Measurements from ENCODE around the gene VIL1. TPM values are rescaled to one million over a fixed set of nuclear protein-coding genes. Genes with fewer than 3 reads are reported as not detected.

VIL1 gene
- total and polyA plus RNA-seq, 2 of the 13 experiments (the other 11 are each of a cell fraction or from before 2014, with no cell fraction given), result 287 to 301 TPM

DNA sequence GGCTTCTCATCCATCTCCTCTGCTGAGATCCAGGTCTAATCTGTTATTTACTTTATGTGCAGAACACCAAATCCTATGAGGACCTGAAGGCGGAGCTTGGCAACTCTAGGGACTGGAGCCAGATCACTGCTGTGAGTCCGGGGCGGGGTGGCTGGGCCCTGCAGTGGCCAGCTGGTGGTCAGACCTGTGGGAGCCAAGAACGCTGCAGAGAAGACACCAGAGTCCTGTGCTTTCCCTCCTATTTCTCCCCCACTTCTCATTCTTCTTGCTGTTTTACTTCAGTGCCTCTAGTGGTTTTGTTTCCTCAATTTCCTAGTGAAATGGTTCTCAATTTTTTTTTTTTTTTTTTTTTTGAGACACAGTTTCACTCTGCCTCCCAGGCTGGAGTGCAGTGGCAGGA, 19.7 kb downstream of the VIL1 start (continued):
- TF ChIP-seq ZNF142 (CRISPR knock-in tag; IDR thresholded peaks at IDR 0.05), result no peak
- TF ChIP-seq KDM4B (CRISPR knock-in tag; IDR thresholded peaks at IDR 0.05), result no peak

GRCh38 chr2:218444692-218445357, 25.9 kb downstream of the VIL1 start:
- BruUV-seq (replicated peaks), result no TSS peak
- peak; percentile 99 for DNase-seq (ENCODE audit: low spot score)
- peak overlapping the region; percentile 43 for H3K4me2 ChIP-seq (ENCODE audit: low read depth, low read length)
- H3K4me3 ChIP-seq (replicated peaks in 1 of 3; ENCODE audit: insufficient read depth in 1 of 3, low read depth in 2 of 3, low read length in 3 of 3), result 0 out of 6 replicates have a peak overlapping the region, but pooled peaks of 1 of the 3 experiments have one; percentile 19
- intact Hi-C loops (cut with micrococcal nuclease; ENCODE audit: unreplicated experiment) (loop anchor here (2.0 kb wide), 2 partner anchors 26 to 38 kb away; partner anchors contain the start of gene VIL1), in situ Hi-C loops (cut with HindIII; ENCODE audit: extremely low pct_ligation_motif_present, low pct_unique_long_range_greater_than_20kb) (no loop called here)
- no peak overlapping the region for H2AFZ ChIP-seq (ENCODE audit: low read length)
- H3K9me3 ChIP-seq (ENCODE audit: low read length), result no peaks in the 10 kb centered on the region
- CTCF ChIA-PET (ENCODE audit: low intra/inter-chr PET ratio, low total read pairs), result no interaction called here
- H3K36me3 ChIP-seq (replicated peaks in 1 of 2; ENCODE audit: control insufficient read depth in 1 of 2, insufficient read depth in 2 of 2, low read length in 2 of 2), result peaks cover 27 to 83% of the 10 kb centered on the region in 2 experiments
- FAIRE-seq, result peak; percentile 99
- WGBS (ENCODE audit: low lambda C conversion rate), result 32% methylated on average over 7 of the region's 7 CpGs
- peak overlapping the region; percentile 67 for H3K27ac ChIP-seq (ENCODE audit: extremely low read length, insufficient read depth, low read length)
- no peaks in the 10 kb centered on the region for H4K20me1 ChIP-seq (ENCODE audit: insufficient read depth, low read length)
- H3K9ac ChIP-seq (ENCODE audit: insufficient read depth, low read depth, low read length), result peak overlapping the region; percentile 27; the same call in 1 of the 2 replicates
- H3K27me3 ChIP-seq (ENCODE audit: control insufficient read depth in 1 of 2, insufficient read depth in 2 of 2, low read length in 2 of 2), result no peaks in the 10 kb centered on the region
- peak; percentile 92 for ATAC-seq
- H3K4me1 ChIP-seq (ENCODE audit: insufficient read depth, low read length), result peaks cover 75% of the 10 kb centered on the region
- no peaks in the 10 kb centered on the region for H3K79me2 ChIP-seq (ENCODE audit: insufficient read depth, low read length)
- POLR2A ChIA-PET, result interaction anchor here (1.1 to 3.5 kb wide), 12 partner anchors 9 to 158 kb away, joined by 3 to 36 read pairs (median 6); partner anchors contain the start of genes CTDSP1, TMBIM1 and VIL1
- TF ChIP-seq TOPORS (CRISPR knock-in tag; IDR thresholded peaks at IDR 0.05), result peak; percentile 76; the same call in 1 of the 2 replicates
- TF ChIP-seq KLF6 (CRISPR knock-in tag; IDR thresholded peaks at IDR 0.05), result peak; percentile 71
- TF ChIP-seq PITX1 (CRISPR knock-in tag; IDR thresholded peaks at IDR 0.05), result peak; percentile 80
- TF ChIP-seq SIX4 (CRISPR knock-in tag; IDR thresholded peaks at IDR 0.05), result peak; percentile 64; the same call in 1 of the 2 replicates
- no peak for TF ChIP-seq ZIK1 (CRISPR knock-in tag; IDR thresholded peaks at IDR 0.05; ENCODE audit: borderline replicate concordance, low read depth)
- TF ChIP-seq, protein P1, sequence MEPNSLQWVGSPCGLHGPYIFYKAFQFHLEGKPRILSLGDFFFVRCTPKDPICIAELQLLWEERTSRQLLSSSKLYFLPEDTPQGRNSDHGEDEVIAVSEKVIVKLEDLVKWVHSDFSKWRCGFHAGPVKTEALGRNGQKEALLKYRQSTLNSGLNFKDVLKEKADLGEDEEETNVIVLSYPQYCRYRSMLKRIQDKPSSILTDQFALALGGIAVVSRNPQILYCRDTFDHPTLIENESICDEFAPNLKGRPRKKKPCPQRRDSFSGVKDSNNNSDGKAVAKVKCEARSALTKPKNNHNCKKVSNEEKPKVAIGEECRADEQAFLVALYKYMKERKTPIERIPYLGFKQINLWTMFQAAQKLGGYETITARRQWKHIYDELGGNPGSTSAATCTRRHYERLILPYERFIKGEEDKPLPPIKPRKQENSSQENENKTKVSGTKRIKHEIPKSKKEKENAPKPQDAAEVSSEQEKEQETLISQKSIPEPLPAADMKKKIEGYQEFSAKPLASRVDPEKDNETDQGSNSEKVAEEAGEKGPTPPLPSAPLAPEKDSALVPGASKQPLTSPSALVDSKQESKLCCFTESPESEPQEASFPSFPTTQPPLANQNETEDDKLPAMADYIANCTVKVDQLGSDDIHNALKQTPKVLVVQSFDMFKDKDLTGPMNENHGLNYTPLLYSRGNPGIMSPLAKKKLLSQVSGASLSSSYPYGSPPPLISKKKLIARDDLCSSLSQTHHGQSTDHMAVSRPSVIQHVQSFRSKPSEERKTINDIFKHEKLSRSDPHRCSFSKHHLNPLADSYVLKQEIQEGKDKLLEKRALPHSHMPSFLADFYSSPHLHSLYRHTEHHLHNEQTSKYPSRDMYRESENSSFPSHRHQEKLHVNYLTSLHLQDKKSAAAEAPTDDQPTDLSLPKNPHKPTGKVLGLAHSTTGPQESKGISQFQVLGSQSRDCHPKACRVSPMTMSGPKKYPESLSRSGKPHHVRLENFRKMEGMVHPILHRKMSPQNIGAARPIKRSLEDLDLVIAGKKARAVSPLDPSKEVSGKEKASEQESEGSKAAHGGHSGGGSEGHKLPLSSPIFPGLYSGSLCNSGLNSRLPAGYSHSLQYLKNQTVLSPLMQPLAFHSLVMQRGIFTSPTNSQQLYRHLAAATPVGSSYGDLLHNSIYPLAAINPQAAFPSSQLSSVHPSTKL (CRISPR knock-in tag; IDR thresholded peaks at IDR 0.05), result peak; percentile 99
- peak; percentile 99 for TF ChIP-seq GATAD2A (CRISPR knock-in tag; IDR thresholded peaks at IDR 0.05)
- 0 out of 2 replicates have a peak, but pooled peaks have one; percentile 33 for TF ChIP-seq POLR2AphosphoS5 (IDR thresholded peaks at IDR 0.05; ENCODE audit: low read depth, low read length)
- TF ChIP-seq RXRA (CRISPR knock-in tag; IDR thresholded peaks at IDR 0.05), result peak; percentile 96
- no peak for TF ChIP-seq ATM (IDR thresholded peaks at IDR 0.05; ENCODE audit: borderline replicate concordance)

Data from HepG2 (cell line).